ENCODE results near the gene ICAM2. TPM values are rescaled to one million over a fixed set of nuclear protein-coding genes. Genes with fewer than 3 reads are reported as not detected.
A peak's percentile ranks its signal among the peaks of the same experiment; 100 is the strongest.
"Not testable (repeated sequence)": the region's sequence is repeated elsewhere in the genome, so short reads cannot be mapped to it uniquely, and the experiment has no call there.

Gene ICAM2
- total RNA-seq, 1 donor from 2014 or later = 70.5 TPM

GRCh38 chr17:63985387-63986140 lies 34.9 kb downstream of the ICAM2 start:
- H3K27ac ChIP-seq = peak overlapping the region; percentile 68
- no peaks in the 10 kb centered on the region for H3K9me3 ChIP-seq
- intact Hi-C loops (cut with DNase I) = no loop called here
- H3K27me3 ChIP-seq = no peaks in the 10 kb centered on the region
- no peak overlapping the region for H3K4me3 ChIP-seq
- TF ChIP-seq CTCF (IDR thresholded peaks at IDR 0.05) = no peak
- DNase-seq (no peak), ATAC-seq (no peak)
- H3K36me3 ChIP-seq = no peaks in the 10 kb centered on the region
- peaks cover 52% of the 10 kb centered on the region for H3K4me1 ChIP-seq

GRCh38 chr17:63984651-63985386 lies 35.6 kb downstream of the ICAM2 start:
- H3K4me3 ChIP-seq = no peak overlapping the region
- H3K27me3 ChIP-seq = no peaks in the 10 kb centered on the region
- no peaks in the 10 kb centered on the region for H3K9me3 ChIP-seq
- DNase-seq = no peak
- no peak for TF ChIP-seq CTCF (IDR thresholded peaks at IDR 0.05)
- peaks cover 49% of the 10 kb centered on the region for H3K4me1 ChIP-seq
- H3K27ac ChIP-seq = peak overlapping the region; percentile 75
- peak; percentile 78 for ATAC-seq
- no peaks in the 10 kb centered on the region for H3K36me3 ChIP-seq
- intact Hi-C loops (cut with DNase I) = no loop called here

- Histone ChIP-seq H3K27me3 (no peaks in the 10 kb centered on the region), H3K27ac (peak overlapping the region; percentile 75), H3K9me3 (no peaks in the 10 kb centered on the region), H3K4me3 (no peak overlapping the region), H3K4me1 (peaks cover 49% of the 10 kb centered on the region), H3K36me3 (no peaks in the 10 kb centered on the region)
- no peak for TF ChIP-seq CTCF (IDR thresholded peaks at IDR 0.05)
- intact Hi-C loops (cut with DNase I) = no loop called here
- ATAC-seq (no peak), DNase-seq (no peak)
Observed at GRCh38 chr17:63984236-63984635, 36.2 kb downstream of the ICAM2 start.

- intact Hi-C loops (cut with DNase I) = no loop called here
- DNase-seq (no peak), ATAC-seq (peak; percentile 9)
- no peaks in the 10 kb centered on the region for H3K27me3 ChIP-seq
- H3K4me3 ChIP-seq = no peak overlapping the region
- H3K36me3 ChIP-seq = no peaks in the 10 kb centered on the region
- no peaks in the 10 kb centered on the region for H3K9me3 ChIP-seq
- H3K27ac ChIP-seq = peak overlapping the region; percentile 75
- peaks cover 49% of the 10 kb centered on the region for H3K4me1 ChIP-seq
- TF ChIP-seq CTCF (IDR thresholded peaks at IDR 0.05) = no peak
Observed at GRCh38 chr17:63983320-63983719, 37.1 kb downstream of the ICAM2 start.

- DNase-seq; H3K27ac ChIP-seq; H3K9me3 ChIP-seq; ATAC-seq; H3K27me3 ChIP-seq; H3K4me3 ChIP-seq; H3K36me3 ChIP-seq; intact Hi-C loops (cut with DNase I): not testable (repeated sequence)
- H3K4me1 ChIP-seq = peaks cover 49% of the 10 kb centered on the region
Observed at GRCh38 chr17:63982641-63983040, 37.8 kb downstream of the ICAM2 start.

Data from upper lobe of right lung (tissue), 1 donor.